GM10847 (cell line): Measurements from ENCODE around the gene ZNF213.

Source experiments
- POLR2A ChIP-seq: IDR thresholded peaks from 2 replicates; pipeline ENCODE4 v1.6.1; 2011; ENCODE audit not compliant: insufficient read length; ENCODE audit errors: extremely low read depth

The ZNF213 gene

DNA sequence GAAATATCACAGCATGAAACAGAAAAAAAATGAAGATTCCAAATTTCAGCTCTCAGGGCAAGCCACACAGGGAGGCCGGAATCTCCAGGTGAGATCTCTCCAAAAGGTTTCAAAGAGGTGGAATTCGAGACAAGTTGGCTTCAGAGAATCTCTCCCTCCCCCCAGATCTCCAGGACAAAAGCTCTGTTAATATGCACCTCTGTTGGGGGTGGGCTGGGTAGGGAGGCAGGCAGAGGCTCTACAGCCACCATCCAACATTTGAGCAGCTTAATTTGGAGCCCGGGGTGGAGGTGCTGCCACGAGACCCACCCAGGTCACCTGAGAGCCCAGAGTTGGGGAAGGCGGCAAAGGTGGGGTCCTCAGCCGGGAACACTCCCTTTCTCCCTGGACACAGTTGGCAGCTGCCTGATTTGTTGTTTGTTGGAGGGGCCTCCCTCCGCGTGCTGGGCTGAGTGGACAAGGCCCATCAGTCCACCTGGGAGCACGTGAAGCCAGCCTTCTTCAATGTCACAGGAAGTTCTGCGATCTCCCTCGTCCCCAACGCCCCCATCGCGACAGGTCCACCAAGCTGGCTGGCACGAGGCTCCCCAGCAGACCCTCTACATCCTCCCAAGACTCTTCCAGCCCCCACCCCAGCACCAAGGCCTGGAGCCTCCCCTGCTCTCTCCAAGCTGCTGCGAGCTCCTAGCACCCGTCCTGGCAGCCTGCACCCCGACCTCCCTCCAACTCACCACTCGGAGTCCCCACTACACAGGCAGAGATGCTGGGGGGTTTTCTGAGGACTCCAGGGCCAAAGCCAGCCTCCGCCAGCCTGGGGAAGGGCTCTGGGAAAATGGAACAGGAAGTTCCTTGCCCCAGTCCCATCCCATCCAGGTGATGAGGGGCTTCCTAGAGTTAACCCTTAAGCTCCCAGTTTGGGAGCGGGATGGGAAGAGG is 36.1 kb upstream of the ZNF213 start, which contains the start of gene ZSCAN10:
ZSCAN10 (minus strand) TSS at position 836 of the 936 bp plus-strand sequence. CDS start 6,357 bp downstream, outside the sequence.
- no peak for TF ChIP-seq POLR2A

GRCh38 chr16:3099395-3099731 is 35.5 kb upstream of the ZNF213 start:
- no peak for TF ChIP-seq POLR2A

- TF ChIP-seq POLR2A, result no peak
These were observed 34.9 kb upstream of the ZNF213 start for GRCh38 chr16:3099732-3100499.

DNA sequence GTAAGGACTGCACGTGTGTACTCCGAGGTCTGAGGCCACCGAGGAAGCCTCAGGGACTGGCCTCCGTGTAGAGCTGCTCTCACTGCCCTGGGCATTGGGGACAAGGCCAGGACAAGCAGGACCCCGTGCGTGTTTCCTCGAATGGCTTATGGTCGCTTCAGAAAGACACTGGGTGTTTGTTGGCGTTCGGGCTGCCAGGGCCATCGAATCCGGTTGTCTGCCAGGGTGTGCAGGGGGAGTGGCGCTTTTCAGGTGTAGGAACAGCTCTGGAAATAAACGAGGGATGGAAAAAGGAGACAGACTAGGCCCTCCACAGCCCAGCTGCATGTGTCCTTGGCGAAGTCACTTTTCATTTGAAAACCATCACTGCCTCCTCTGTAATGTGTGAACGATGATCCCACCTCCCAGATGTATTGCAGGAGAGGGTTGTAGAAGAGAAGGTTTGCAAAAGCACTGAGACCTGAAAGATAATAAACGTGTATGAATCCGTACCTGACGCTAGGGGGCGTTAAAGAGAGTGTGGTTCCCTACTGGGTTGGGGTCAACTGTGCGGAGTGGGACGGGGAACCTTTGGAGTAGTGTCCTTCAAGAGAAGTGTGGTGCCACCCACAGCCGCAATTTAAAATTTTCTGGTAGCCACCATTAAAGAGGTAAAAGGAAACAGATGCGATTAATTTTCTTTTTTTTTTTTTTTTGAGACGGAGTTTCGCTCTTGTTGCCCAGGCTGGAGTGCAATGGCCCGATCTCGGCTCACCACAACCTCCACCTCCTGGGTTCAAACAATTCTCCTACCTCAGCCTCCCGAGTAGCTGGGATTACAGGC is 33.6 kb upstream of the ZNF213 start:
- TF ChIP-seq POLR2A, result no peak

DNA sequence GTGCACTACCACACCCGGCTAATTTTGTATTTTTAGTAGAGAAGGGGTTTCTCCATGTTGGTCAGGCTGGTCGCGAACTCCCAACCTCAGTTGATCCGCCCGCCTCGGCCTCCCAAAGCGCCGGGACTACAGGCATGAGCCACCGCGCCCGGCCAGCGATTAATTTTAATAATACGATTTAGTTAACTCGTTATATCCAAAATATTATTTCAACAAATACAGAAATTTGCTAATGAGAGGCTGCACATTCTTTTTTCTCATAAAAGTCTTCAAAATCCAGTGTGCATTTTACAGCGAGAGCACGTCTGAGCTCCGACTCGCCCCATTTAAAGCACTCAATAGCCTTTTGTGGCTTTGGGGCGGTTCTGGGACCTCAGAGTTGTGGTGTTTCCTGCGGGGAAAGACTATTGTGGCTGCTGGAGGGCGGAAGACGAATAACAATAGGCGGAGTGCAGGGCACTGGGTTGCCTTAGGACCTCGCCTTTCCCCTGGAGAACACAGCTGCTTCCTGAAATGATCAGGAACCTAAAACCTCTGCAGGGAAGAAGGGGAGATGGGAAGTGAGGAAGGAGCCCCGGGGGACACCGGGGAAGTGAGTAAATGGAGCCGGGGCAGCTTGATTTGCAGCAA is 32.9 kb upstream of the ZNF213 start:
- no peak for TF ChIP-seq POLR2A

- peak; percentile 73 for TF ChIP-seq POLR2A
These were observed 28.5 kb upstream of the ZNF213 start for GRCh38 chr16:3106205-3106928.

- TF ChIP-seq POLR2A, result no peak
These were observed 22.6 kb upstream of the ZNF213 start, which contains the start of gene ZNF205 for GRCh38 chr16:3112058-3112880. ZNF205 (plus strand) TSS chr16:3112586; CDS start chr16:3113431, 845 bp downstream.

DNA sequence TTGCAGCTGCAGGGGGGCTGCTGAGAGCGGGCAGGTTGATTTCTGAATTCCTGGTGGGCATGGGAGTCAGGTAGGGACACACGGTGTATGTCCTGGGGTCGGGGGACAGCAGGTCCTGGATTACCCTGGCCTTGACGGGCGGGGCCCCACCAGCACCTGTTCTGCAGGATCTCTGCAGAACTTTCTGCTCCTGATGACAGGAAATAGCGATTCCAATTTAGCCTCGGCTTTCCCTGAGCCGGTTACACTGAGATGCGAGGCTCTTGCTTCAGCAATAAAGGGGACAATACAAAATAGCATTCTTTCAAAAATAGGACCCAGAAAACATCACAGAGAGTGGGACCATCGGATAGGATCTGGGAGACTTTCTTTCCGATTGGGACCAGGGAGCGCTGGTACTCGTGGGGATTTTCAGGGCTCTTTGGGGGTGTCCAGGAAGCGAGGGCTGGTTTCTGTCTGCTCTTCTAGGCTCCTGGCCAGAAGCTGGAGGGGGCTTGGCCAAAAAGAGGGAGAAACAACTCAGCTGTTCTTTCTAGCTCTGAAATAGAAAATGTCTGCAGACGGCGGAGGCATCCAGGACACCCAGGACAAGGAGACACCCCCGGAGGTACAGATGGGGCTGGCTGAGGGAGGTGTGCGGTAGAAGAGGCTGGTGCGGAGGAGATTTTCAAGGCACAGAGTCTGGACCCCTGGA is 21.8 kb upstream of the ZNF213 start:
- no peak for TF ChIP-seq POLR2A

- TF ChIP-seq POLR2A, result no peak
These were observed 20.9 kb upstream of the ZNF213 start for GRCh38 chr16:3113765-3114479.

- no peak for TF ChIP-seq POLR2A
These were observed 19.8 kb upstream of the ZNF213 start for GRCh38 chr16:3115003-3115402.

DNA sequence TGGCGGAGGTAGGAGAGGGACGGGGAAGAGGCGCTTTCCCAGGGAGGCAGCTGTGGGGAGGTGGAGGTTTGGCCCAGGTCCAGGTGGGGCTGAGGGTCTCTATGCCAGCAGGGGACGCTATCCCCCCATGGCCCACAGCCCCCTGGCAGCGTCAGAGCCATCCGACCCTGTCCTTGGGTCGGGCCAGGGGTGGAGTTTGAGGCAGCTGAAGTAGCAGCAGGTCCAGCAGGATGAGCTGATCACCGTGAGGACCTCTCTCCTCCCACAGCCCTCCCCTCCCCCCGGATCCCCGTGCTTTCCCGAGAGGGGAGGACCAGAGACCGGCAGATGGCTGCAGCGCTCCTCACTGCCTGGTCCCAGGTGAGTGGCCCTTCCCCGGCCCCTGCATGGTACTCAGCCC is 19.3 kb upstream of the ZNF213 start:
- TF ChIP-seq POLR2A, result no peak

DNA sequence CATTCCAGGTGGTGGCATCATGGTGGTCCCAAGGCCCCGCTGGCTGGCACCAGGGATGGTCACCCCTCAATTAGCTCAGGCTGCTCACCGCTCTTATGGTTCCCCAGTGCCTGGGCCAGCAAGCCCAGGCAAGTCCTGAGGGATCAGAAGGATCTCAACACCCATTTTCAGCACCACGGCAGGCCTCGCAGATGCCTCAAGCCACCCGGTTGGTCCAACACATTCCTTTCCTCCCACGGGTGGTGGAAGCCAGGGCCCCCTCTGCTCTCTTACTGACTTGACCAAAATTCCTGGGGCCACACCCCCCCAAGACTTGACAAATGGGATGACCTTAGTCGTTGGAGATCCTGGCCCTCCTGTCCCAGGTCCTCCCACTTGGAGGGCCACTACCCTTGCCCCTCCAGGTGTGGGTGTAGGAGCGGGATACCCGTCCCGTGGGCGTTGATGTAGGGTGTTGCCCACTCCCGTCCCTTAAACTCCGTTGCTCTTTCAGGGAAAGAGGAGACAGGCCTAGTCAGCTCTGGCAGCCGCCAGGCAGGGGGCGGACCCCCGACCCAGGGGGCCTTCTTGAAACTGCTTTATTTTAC is 16.5 kb upstream of the ZNF213 start:
- no peak for TF ChIP-seq POLR2A
